ENCODE data around the gene CDK17.

The CDK17 gene

DNA sequence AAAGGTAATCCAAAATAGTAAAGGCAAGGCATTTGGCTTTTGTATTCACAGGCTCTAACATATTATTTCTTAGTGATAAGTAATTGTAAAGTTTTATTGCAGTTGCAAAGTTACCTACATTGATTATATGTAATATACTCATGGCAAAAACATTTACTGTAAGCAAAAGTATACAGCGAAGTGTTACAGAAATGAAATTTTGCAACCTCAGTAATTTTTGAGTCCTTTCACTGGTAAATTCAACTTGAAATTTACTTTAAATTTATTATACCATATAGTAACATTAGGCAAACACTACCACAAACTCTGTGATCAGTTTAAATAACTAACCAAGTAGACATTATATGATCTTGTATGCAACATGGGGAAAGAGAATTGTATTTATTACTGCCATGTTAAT is 89.0 kb downstream of the CDK17 start:
- DNase-seq, result no peak

- no peak for DNase-seq
These were observed 90.2 kb downstream of the CDK17 start for GRCh38 chr12:96310067-96310466.

DNA sequence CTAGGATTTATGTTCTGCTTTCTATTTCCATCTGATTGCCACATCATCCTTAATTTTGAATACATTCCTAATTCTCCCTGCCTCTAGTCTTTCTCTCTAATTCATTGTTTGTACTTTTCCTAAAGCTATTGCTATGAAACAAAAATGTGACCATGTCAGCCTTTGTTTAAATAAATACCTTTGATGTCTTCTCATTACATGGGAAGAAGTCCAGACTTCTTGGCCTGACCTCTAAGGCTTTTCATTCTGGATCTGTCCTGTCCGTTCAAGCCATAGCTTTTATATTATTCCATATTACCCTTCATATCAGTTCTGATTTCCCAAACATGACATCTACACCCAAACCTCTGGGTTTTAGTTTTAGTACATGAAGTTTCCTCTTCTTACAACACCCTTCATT is 91.4 kb downstream of the CDK17 start:
- no peak for DNase-seq

DNA sequence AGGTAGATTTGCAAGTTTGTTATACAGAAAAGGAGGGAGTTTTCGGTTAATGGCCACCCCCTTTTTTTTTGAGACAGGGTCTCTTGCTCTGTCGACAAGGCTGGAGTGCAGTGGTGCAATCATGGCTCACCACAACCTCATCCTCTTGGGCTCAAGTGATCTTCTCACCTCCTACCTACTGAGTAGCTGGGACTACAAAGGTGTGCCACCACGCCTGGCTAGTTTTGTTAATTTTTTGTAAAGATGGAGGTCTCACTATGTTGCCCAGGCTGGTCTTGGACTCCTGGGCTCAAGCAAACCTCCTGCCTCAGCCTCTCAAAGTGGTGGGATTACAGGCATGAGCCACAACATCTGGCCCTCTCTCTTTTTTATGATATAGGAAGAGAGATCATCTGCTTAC is 94.6 kb downstream of the CDK17 start:
- DNase-seq, result no peak

DNA sequence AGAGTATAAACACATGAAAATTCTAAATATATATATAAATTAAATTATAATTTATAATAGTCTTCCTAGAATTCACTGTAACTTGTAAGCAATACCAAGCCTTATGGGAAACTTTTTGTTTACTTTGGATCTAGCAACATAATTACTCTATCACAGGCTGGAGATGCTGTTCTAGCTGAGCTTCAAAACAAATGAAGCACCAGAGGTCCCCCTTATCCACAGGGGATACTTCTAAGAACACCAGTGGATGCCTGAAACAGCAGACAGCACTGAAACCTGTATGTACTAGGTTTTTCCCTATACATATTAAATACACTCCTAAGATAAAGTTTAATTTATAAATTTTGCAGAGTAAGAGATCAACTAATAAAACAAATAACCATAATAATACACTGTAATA is 96.6 kb downstream of the CDK17 start:
- DNase-seq, result no peak

DNA sequence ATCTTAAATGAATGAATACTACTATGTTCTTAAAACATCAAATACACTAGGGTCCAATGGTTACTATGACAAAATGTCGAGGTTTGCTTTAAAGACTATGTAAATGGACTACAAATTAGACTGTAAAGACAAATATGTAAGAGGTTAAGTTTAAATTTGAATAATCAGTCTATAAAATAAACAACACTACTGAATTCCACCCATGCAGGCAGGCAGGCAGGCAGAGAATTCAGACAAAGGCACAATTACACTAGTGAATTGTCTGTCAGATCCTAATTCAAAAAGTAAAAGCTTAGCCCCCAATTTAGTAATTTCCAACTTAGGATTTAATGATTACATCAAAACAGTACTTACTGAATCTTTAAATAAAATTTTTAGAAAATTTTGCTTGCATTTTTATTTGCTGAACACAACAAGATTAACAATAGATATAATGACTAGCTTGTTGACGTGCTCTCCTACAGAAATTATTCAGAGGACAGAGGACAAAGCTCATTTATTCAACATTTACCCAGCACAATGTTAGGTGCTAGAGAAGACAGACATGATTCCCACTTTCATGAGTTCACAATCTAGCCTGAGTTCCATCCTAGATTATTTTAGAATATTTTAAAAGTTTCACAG is 97.4 kb downstream of the CDK17 start:
- DNase-seq, result peak; percentile 71

DNA sequence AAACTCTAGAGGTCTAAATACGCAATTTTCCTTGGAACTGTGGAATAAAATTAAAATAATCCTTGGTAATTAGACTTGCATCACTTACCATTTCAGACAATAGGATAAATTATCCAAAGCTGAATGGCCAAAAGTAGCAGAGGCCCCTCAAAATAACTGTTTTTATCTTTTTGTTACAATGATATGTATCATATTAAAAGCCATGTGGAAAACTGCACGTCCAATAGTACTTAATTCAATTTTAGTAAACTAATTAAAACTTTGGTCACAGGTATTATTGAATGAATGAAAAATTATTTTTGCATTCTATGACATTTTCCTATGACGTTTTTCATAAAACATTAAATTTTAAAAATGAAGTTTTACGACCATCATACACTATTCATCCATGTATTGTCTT is 98.5 kb downstream of the CDK17 start:
- DNase-seq, result no peak

DNA sequence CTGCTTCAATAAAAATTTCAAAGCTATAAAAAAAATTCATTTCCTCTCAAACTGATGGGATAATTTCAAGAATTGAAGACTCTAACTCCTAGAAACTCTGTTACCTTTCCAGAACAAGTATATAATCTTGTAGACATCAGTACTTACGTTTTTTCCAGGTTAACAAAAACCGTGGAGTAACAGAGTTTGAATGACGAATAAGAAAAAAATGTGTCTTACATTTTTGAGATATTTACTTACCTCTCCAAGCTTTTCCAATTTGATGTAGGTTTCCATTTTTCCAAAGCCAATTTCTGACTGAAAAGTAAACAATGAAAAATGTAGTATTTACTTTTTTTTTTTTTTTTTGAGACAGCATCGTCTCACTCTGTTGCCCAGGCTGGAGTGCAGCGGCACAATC is 100.2 kb downstream of the CDK17 start:
- DNase-seq, result no peak

GRCh38 chr12:96297504-96297903 is 102.7 kb downstream of the CDK17 start:
- no peak for DNase-seq

GRCh38 chr12:96295532-96296160 is 104.6 kb downstream of the CDK17 start:
- DNase-seq, result no peak

GRCh38 chr12:96294831-96295230 is 105.4 kb downstream of the CDK17 start:
- no peak for DNase-seq

GRCh38 chr12:96293093-96293492 is 107.1 kb downstream of the CDK17 start:
- DNase-seq, result no peak

DNA sequence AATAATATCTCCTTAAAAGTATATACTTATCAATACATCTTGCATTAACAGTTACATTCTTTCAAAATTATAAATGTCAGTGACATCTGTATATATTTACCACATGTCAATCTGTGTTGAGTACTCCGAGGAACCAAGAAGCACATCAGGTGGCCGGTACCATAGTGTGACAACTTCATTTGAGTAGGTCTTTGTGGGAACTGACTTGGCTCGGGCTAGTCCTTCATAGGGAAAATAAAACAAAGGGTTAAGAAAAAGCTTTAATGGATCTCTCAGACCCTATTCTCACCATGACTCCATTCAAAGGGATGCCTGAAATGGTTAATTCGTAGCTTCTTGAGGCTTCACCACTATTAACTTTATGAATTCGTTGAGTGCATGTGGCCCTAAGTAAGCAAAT is 111.2 kb downstream of the CDK17 start:
- no peak for DNase-seq

- DNase-seq, result no peak
These were observed 115.1 kb downstream of the CDK17 start for GRCh38 chr12:96285158-96285557.

- no peak for DNase-seq
These were observed 125.9 kb downstream of the CDK17 start for GRCh38 chr12:96274331-96274730.

DNA sequence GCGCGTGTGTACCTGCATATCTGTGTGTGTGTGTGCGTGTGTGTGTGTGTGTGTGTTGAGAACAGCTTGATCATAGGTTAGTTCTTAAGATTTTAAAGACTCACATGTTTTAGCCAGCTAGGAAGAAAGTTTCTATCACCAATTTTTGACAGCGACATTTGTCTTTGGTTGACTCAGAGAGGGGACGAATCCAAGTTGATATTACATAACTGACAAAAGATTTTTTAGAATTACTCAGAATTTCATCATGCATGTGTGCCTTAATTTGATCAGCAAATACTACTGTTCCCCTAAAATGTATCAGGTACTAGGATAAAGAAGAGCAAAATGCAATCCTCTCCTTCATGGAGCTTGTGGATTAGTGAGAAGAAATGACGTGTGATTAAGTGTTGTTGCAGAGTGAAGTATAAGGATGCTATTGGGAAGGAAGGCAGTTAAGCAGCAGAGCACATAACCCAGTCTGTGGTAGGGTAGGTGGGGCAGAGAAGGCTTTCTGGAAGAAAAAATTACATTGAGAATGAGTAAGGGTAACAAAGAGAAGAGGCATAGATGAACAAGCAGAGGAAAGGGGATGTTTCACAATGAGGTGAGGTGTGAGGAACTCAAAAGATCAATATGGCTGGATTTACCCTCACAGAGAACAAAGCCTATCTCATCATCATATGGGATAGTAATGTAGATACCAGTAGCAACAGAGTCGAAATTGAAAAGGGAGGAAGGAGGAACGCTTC is 128.6 kb downstream of the CDK17 start:
- no peak for DNase-seq

DNA sequence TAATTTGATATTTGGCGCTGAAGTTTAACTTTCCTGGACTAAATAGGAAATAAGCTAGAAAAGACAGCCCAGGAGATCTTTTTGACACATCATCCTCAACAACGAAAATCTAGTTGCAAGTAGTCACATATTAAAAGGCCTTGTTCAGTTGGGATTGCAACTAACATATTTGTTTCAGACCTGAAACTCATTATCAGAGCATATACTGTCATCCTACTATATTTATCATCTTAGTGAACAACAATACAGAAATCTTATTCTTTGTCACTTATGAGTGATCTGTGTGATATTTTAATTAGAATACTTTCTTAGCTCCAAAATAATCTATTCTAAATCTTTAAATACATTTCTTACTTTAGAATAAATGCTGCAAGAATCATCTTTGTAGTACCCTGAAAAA is 134.0 kb downstream of the CDK17 start:
- no peak for DNase-seq

GRCh38 chr12:96265836-96266235 is 134.4 kb downstream of the CDK17 start:
- DNase-seq, result no peak

- DNase-seq, result no peak
These were observed 134.8 kb downstream of the CDK17 start for GRCh38 chr12:96265400-96265799.

DNA sequence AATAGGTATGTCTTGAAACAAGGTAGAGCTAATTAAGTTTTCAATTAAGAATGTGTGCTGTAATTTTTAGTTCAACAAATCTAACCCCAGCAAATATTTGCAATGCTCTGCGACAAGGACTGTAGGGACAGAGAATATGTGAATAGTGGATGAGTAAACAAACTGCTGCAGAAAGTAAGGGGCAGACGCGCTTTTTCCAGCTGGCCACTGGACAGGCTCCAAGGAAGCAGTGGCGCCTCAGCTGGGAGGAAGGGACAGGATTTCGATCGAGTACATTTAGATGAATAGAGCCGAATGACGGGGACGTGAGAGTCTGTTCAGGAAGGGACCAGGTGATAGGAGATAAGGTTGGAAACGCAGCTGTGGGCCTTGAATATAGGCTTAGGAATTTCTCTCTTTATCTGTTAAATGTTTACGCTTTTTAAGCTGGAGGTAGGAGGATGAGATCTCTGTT is 136.8 kb downstream of the CDK17 start:
- peak; percentile 37 for DNase-seq

GRCh38 chr12:96261557-96261956 is 138.7 kb downstream of the CDK17 start:
- no peak for DNase-seq

DNA sequence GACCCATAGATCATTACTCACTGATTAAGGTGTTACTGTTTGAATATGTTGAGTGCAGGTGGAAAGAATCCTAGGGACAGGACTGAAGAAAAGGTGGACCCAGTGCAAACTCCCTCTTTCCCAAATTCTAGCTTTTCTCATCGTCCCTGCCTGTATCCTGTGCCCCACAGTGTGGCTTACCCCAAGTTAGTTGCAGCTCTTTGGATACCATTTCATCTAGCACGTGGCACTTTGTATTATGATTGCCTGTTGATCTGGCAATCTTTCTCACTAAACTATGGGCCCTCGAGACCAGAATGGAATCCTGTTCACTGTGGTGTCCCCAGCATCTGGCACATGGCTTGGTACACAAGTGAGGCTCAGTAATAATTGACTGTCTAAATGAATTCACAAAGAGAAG is 139.6 kb downstream of the CDK17 start:
- DNase-seq, result no peak

DNA sequence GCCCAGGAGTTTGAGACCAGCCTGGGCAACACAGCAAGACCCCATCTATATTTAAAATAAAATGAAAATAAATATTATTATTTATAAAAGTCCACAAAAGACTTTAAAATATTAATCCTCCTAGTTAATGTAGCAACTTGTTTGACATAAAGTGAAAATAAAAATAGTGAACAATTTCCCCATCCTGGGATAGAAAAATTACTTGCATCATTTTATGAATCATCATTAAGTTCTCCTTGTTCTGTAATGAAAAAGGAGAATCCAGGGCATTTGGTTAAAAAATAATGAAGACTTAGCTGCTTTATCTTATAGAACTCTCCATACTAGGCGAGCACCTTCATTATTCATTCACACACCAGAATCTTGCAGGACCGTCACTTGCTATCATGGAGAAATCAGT is 140.0 kb downstream of the CDK17 start:
- no peak for DNase-seq
